Ishikawa (cell line): ENCODE results near the gene RNASE8.

ENCODE experiments used
- CEBPB ChIP-seq: IDR thresholded peaks from 2 replicates; pipeline ENCODE4 v1.6.1; 2012
- CREB1 ChIP-seq: IDR thresholded peaks from 2 replicates; pipeline ENCODE4 v1.6.1; 2012; ENCODE audit warnings: low read depth
- EGR1 ChIP-seq: IDR thresholded peaks from 2 replicates; pipeline ENCODE4 v1.6.1; 2012
- EP300 ChIP-seq: IDR thresholded peaks from 2 replicates; pipeline ENCODE4 v1.6.1; 2012; ENCODE audit warnings: borderline replicate concordance
- FOXM1 ChIP-seq: IDR thresholded peaks from 2 replicates; pipeline ENCODE4 v1.6.1; 2012; ENCODE audit warnings: low read depth, borderline replicate concordance
- NFIC ChIP-seq: IDR thresholded peaks from 2 replicates; pipeline ENCODE4 v1.6.1; 2012
- RAD21 ChIP-seq: IDR thresholded peaks from 2 replicates; pipeline ENCODE4 v1.6.1; 2012; ENCODE audit warnings: low read depth
- TAF1 ChIP-seq: IDR thresholded peaks from 2 replicates; pipeline ENCODE4 v1.6.1; 2012; ENCODE audit warnings: low read depth, mild to moderate bottlenecking
- TCF12 ChIP-seq: IDR thresholded peaks from 2 replicates; pipeline ENCODE4 v1.6.1; 2012; ENCODE audit warnings: low read depth
- TEAD4 ChIP-seq: IDR thresholded peaks from 2 replicates; pipeline ENCODE4 v1.6.1; 2012
- YY1 ChIP-seq: IDR thresholded peaks from 2 replicates; pipeline ENCODE4 v1.6.1; 2012; ENCODE audit warnings: low read depth
- ZBTB7A ChIP-seq: IDR thresholded peaks from 2 replicates; pipeline ENCODE4 v1.6.1; 2012; ENCODE audit warnings: low read depth
- TF ChIP-seq, protein P1 (sequence below): IDR thresholded peaks from 2 replicates; pipeline ENCODE4 v1.6.1; 2012; ENCODE audit warnings: low read depth, mild to moderate bottlenecking
- TF ChIP-seq, protein P2 (sequence below): IDR thresholded peaks from 2 replicates; pipeline ENCODE4 v1.6.1; 2012
- TF ChIP-seq, protein P3 (sequence below): IDR thresholded peaks from 2 replicates; pipeline ENCODE4 v1.6.1; 2012

RNASE8 gene

DNA sequence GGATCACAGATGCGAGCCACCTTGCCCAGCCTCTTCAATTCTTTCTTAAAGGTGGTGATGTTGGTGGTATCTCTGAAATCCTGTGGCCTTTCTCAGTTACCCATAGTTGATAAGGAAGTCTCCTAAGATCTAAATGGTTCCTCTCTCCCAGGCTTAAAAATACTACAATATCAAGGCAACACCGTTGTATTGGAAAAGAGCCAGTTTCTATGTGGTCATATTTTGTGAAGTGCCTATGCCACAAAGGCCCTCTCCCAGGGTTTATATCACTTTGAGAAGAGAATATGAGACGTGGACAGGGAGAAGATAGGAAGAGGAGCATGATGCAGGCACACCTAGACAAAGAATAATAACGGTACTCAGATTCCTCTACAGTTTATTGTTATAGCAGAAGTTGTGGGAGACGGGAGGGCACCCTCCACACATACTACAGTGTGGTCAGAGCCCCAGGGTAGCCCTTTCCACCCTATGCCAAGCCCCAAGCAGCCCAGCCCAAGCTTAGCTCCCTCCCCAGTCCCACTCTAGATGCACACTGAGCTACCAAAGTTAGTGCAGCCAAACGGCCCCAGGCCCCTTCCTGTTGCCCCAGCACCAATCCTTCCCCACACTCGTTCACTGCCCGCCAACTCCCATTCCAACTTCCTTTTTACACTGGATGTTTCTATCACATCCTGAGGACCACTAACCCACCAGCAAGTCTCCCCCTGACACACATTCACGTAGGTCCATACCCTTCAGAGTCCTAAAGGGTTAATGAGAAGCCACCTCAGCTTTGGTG lies 41.0 kb upstream of the RNASE8 start:
- TF ChIP-seq ZBTB7A = no peak
- TF ChIP-seq TEAD4 = no peak
- no peak for TF ChIP-seq CEBPB
- TF ChIP-seq, protein P1, sequence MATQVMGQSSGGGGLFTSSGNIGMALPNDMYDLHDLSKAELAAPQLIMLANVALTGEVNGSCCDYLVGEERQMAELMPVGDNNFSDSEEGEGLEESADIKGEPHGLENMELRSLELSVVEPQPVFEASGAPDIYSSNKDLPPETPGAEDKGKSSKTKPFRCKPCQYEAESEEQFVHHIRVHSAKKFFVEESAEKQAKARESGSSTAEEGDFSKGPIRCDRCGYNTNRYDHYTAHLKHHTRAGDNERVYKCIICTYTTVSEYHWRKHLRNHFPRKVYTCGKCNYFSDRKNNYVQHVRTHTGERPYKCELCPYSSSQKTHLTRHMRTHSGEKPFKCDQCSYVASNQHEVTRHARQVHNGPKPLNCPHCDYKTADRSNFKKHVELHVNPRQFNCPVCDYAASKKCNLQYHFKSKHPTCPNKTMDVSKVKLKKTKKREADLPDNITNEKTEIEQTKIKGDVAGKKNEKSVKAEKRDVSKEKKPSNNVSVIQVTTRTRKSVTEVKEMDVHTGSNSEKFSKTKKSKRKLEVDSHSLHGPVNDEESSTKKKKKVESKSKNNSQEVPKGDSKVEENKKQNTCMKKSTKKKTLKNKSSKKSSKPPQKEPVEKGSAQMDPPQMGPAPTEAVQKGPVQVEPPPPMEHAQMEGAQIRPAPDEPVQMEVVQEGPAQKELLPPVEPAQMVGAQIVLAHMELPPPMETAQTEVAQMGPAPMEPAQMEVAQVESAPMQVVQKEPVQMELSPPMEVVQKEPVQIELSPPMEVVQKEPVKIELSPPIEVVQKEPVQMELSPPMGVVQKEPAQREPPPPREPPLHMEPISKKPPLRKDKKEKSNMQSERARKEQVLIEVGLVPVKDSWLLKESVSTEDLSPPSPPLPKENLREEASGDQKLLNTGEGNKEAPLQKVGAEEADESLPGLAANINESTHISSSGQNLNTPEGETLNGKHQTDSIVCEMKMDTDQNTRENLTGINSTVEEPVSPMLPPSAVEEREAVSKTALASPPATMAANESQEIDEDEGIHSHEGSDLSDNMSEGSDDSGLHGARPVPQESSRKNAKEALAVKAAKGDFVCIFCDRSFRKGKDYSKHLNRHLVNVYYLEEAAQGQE = no peak
- no peak for TF ChIP-seq EGR1
- TF ChIP-seq, protein P2, sequence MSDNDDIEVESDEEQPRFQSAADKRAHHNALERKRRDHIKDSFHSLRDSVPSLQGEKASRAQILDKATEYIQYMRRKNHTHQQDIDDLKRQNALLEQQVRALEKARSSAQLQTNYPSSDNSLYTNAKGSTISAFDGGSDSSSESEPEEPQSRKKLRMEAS = no peak
- TF ChIP-seq, protein P3, sequence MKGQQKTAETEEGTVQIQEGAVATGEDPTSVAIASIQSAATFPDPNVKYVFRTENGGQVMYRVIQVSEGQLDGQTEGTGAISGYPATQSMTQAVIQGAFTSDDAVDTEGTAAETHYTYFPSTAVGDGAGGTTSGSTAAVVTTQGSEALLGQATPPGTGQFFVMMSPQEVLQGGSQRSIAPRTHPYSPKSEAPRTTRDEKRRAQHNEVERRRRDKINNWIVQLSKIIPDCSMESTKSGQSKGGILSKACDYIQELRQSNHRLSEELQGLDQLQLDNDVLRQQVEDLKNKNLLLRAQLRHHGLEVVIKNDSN = no peak
- TF ChIP-seq EP300 = no peak
- TF ChIP-seq TAF1 = no peak
- no peak for TF ChIP-seq FOXM1

DNA sequence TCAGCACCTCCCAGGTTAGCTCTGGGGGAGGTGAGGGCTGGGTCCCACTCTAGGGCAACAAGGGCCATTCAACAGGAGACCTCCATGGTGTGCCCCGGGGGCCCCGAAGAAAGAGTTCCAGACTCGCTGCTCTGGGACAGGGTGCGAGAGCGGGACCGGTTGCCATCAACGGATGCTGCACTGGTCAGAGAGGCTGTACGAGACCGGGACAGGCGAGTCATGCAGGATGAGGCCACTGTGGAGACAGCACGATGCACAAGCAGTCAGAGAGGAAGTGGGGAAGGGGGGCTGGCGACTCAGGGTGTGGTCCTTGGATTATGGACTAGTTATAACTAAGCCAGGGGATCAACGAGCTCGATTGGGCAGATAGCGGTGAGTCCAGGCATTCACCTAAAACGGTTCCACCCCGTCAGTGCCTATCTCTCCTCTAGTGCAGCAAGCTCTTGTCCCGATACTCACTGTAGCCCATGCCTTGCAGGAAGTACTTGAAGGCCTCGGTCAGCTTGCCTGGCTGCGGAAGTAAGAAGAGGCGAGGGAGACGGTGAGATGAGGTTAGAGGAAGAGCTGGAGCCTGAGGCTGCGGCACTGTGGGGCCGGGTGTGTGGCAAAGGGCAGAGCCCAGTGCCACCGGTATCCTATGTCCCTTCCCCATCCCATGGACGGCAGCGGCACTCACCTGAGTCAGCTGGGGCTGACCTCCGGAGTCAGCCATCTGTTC lies 39.9 kb upstream of the RNASE8 start:
- no peak for TF ChIP-seq TCF12
- no peak for TF ChIP-seq ZBTB7A
- TF ChIP-seq, protein P2 = no peak
- TF ChIP-seq, protein P1 = no peak
- TF ChIP-seq NFIC = no peak
- no peak for TF ChIP-seq YY1
- TF ChIP-seq EGR1 = no peak
- TF ChIP-seq CEBPB = no peak
- TF ChIP-seq EP300 = no peak
- TF ChIP-seq CREB1 = no peak
- no peak for TF ChIP-seq FOXM1
- TF ChIP-seq TAF1 = no peak
- TF ChIP-seq, protein P3 = no peak
- no peak for TF ChIP-seq RAD21
- TF ChIP-seq TEAD4 = no peak

DNA sequence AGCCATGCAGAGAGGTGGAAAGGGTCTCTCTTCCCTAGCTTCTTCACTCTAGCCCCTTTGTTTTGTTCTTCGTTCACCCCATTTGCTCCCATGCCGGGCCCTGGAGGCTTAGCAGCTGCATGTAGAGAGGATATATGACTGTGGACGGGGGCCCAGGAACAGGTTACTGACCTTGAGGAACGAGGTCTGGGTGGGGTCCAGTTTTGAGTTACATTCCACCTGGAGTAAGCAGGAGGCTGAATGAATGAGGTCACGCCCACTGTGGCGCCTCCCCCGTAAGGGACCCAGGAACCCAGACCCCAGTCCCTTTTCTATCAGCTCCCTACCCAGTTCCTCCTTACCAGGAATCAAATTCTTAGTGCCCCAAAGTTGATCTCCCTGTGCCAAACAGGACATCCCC lies 39.3 kb upstream of the RNASE8 start:
- TF ChIP-seq YY1 (no peak), EGR1 (no peak), RAD21 (no peak)
- TF ChIP-seq, protein P3 = no peak
- TF ChIP-seq, protein P1 = no peak

DNA sequence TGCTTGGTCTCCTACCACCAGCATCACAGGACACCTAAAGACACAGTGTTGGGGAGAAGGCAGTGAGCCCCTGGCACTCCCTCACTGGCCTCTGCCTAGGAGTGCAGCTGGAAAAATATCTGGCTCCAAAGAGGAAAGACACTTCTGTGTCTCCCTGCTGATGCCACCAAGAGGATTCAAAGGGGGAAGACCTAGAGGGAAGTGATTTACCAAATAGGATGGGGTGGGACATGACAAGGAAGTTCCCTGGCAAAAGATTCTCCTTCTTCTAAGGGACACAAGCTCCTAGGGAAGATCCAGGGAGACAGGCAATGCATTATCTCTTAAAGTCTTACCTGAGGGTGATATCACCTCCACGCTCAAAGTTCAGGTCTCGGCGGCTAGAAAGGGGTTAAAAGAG lies 38.8 kb upstream of the RNASE8 start:
- no peak for TF ChIP-seq EGR1
- no peak for TF ChIP-seq TCF12
- no peak for TF ChIP-seq TEAD4
- TF ChIP-seq ZBTB7A = no peak
- TF ChIP-seq CEBPB = no peak
- TF ChIP-seq RAD21 = no peak
- TF ChIP-seq FOXM1 = no peak
- no peak for TF ChIP-seq EP300
- TF ChIP-seq, protein P3 = no peak
- no peak for TF ChIP-seq NFIC
